ENCODE measurements around the gene STXBP3. TPM values are rescaled to one million over a fixed set of nuclear protein-coding genes. Genes with fewer than 3 reads are reported as not detected.

The STXBP3 gene
- total RNA-seq, 3 donors from 2014 or later: 50.8 to 71.4 (median 66.1) TPM

GRCh38 chr1:108716437-108717230 is 29.8 kb upstream of the STXBP3 start:
- no peaks in the 10 kb centered on the region for H3K36me3 ChIP-seq (ENCODE audit: low read depth)
- ATAC-seq (no peak), DNase-seq (no peak)
- H3K4me3 ChIP-seq: no peak overlapping the region
- H3K4me1 ChIP-seq (ENCODE audit: low read depth): no peaks in the 10 kb centered on the region
- no peaks in the 10 kb centered on the region for H3K9me3 ChIP-seq
- intact Hi-C loops (cut with DNase I, micrococcal nuclease): no loop called here
- TF ChIP-seq CTCF (IDR thresholded peaks at IDR 0.05): no peak

GRCh38 chr1:108717774-108718316 is 28.6 kb upstream of the STXBP3 start:
- Histone ChIP-seq H3K36me3 (ENCODE audit: low read depth) (no peaks in the 10 kb centered on the region), H3K4me3 (no peak overlapping the region), H3K9me3 (no peaks in the 10 kb centered on the region), H3K4me1 (ENCODE audit: low read depth) (no peaks in the 10 kb centered on the region)
- intact Hi-C loops (cut with DNase I, micrococcal nuclease): no loop called here
- TF ChIP-seq CTCF (IDR thresholded peaks at IDR 0.05): no peak
- DNase-seq (no peak), ATAC-seq (no peak)

GRCh38 chr1:108718927-108719655 is 27.4 kb upstream of the STXBP3 start:
- H3K4me1 ChIP-seq (ENCODE audit: low read depth): no peaks in the 10 kb centered on the region
- no peak overlapping the region for H3K4me3 ChIP-seq
- no peaks in the 10 kb centered on the region for H3K36me3 ChIP-seq (ENCODE audit: low read depth)
- DNase-seq (no peak), ATAC-seq (no peak)
- intact Hi-C loops (cut with DNase I, micrococcal nuclease): no loop called here
- TF ChIP-seq CTCF (IDR thresholded peaks at IDR 0.05): no peak
- H3K9me3 ChIP-seq: no peaks in the 10 kb centered on the region

- no peak overlapping the region for H3K4me3 ChIP-seq
- no peak for ATAC-seq
- TF ChIP-seq CTCF (IDR thresholded peaks at IDR 0.05): no peak
These were observed 26.6 kb upstream of the STXBP3 start for GRCh38 chr1:108719656-108720435.

GRCh38 chr1:108722292-108722691 is 24.2 kb upstream of the STXBP3 start:
- Histone ChIP-seq H3K36me3 (ENCODE audit: low read depth) (no peaks in the 10 kb centered on the region), H3K4me3 (no peak overlapping the region), H3K4me1 (ENCODE audit: low read depth) (peaks cover 5% of the 10 kb centered on the region), H3K9me3 (no peaks in the 10 kb centered on the region)
- intact Hi-C loops (cut with DNase I, micrococcal nuclease): no loop called here
- ATAC-seq (no peak), DNase-seq (no peak)
- no peak for TF ChIP-seq CTCF (IDR thresholded peaks at IDR 0.05)

More at GRCh38 chr1:108719656-108720435, 26.6 kb upstream of the STXBP3 start:
- intact Hi-C loops (cut with DNase I, micrococcal nuclease): no loop called here
- Histone ChIP-seq H3K4me1 (ENCODE audit: low read depth) (no peaks in the 10 kb centered on the region), H3K36me3 (ENCODE audit: low read depth) (no peaks in the 10 kb centered on the region), H3K9me3 (no peaks in the 10 kb centered on the region)
- no peak for DNase-seq

Measured in mucosa of descending colon (tissue), 3 donors.